ENCODE measurements around the gene NOMO2.
A peak's percentile ranks its signal among the peaks of the same experiment; 100 is the strongest.
"Not testable (repeated sequence)": the region's sequence is repeated elsewhere in the genome, so short reads cannot be mapped to it uniquely, and the experiment has no call there.

Gene NOMO2

DNA sequence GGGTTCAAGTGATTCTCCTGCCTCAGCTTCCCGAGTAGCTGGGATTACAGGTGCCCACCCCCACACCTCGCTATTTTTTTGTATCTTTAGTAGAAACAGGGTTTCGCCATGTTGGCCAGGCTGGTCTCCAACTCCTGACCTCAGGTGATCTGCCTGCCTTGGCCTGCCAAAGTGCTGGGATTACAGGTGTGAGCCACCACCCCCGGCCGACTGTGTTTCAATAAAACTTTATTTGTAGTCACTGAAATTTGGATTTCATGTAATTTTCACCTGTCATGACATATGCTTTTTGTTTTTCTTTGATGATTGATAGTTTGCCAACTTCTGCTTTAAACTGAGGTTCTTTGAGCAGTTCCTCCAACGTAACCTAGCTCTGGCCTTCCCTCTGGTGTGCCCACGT, 12.0 kb upstream of the NOMO2 start:
- DNase-seq: not testable (repeated sequence)

DNA sequence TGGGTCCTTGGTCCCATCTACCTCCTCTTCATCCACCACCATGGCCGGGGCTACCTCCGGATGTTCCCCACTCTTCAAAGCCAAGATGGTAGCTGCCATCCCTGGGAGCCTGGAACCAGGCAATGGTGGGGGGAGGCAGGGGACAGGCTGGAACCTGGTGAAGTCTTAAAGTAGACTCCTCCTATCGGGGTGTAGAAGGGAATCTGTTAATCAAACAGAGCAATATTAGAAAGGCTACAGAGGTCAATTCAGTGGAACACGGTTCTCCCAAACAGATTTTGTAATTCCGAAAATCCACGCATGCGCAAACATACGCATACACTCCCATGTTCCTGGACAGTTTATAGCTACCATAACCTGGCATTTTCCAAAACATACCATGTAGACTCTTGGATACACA, 11.1 kb upstream of the NOMO2 start:
- DNase-seq: not testable (repeated sequence)

DNA sequence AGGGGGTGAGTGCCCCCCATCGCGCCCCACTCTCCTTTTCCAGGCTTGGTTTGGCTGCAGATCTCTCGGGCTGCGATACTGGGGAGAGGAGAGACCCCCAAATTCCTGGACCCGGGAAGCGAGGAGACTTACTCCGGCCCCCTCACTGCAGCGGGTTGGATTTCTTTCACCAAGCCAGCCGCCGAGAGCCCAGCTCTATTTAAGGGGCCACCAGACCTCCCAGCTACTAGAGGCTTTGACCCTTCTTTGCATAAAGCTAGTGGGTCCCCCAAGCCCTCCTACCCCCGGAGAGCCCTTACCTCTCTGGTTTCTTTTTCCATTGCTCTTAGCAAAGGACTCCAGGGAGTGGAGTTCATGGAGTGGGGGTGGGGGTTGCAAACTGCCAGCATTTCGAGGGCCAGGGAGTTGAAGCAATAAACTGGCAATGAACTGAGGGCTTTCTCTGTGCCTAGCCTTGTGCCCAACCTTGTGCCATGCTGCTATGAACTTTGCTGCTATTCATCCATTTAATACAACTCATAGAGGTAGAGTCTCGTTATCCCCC, 9.5 kb upstream of the NOMO2 start:
- DNase-seq: not testable (repeated sequence)

DNA sequence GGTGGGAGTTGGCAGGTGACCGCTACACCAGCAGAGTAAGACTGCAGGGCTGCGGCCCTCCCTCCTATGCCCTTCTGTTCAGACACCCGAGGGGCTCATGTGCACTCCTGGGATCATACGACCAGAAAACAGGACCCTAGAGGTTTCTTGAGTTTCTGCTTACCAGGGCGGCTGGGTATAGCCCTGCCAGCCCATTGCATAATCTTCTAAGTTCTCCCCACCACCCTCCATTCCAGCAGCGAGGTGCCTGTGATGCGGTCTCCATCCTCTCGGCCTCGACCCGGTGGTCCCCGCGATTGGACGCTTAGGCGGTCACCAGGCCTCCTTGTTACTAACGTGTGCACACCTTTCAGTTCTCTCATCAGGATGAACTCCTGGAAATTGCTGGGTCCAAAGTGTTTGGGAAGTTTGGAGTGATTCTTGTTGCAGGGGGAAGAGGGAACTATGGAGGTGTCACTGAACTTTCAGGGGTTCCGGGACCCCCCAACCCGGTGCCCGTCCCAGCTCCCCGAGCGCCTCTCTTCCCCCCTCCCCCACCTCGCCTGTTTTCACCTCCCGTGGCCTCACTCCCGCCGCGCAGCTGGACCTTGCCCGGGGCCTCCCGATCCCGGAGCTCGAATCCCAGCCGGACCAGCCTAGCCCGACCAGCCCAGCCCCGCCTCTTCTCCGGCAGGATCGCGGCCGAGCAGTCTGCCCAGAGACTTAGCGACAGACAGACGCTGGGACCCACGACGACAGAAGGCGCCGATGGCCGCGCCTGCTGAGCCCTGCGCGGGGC, 8.8 kb upstream of the NOMO2 start:
- not testable (repeated sequence) for DNase-seq

DNA sequence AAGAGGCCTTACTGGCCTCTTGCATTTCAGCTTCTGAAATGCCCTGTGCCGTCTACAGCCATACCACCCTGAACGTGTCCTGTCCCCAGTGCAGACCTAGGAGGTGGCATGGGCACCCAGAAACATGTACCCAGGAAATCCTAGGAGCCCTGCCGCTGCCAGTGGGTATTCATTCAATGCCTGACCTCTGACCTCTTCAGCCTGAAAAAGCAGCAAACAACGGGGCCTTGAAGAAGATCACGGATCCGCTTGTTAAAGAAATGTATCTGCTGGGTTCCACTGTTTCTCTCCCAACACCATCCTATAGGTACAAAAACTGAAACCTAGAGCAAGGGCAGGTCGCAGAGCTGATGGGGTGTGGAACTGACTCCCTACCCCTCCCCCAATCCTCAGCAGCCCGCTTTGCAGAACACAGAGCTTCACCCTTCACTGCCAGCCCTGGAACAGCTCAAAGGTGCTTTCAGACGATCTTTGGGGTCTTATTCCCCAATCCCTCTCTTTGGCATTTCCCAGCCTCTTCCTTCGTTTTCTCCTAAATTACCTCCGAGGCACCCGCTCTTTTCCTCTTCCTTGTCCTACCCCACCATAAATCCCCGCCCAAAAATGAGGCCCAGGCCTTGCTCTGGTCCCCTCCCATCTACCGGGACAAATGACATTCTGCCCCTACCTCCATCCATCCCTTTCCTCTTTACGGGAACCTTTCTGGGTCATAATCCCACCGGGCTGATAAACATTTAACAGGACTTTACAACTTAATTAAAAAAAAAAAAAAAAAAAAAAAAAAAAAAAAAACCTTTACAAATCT, 1.3 kb downstream of the NOMO2 start:
- DNase-seq: peak in 1 of 2 experiments; percentile 30

DNA sequence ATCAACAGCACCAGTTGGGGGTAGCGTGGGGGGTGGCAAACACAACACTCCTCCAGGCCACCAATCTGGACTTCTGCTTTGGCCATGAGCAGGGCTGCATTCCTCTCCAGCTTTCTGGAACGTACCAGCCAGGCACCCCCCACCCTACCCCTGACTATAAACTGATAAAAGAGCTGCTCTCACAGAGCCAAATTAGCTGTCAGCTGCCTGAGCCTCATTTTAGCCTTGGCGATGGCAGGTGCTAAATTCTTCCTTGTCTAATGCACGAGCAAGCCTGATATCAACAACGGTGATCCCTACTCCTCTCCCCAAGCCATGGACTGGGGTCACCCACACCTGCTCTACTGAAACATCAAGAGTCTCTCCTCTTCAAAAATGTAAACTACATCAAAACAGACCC, 8.2 kb downstream of the NOMO2 start:
- DNase-seq: not testable (repeated sequence)

DNA sequence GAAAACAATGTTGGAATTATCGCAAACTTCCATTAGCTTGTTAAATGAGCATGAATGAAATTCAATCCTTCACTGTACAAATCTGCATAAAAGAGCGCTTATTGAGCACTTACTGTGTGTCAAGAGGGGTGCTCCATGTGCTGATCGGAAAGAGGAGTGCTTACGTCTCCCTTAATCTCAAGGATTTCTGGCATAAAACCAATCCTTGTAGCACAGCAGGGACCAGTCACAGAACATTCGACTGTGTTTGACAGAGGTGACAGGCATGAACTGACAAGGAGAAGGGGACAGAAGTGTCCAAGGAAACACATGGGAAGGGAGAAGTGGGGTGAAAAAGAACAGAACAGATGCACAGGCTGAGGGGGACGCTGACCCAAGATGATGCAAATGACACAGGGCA, 14.5 kb downstream of the NOMO2 start:
- not testable (repeated sequence) for DNase-seq

DNA sequence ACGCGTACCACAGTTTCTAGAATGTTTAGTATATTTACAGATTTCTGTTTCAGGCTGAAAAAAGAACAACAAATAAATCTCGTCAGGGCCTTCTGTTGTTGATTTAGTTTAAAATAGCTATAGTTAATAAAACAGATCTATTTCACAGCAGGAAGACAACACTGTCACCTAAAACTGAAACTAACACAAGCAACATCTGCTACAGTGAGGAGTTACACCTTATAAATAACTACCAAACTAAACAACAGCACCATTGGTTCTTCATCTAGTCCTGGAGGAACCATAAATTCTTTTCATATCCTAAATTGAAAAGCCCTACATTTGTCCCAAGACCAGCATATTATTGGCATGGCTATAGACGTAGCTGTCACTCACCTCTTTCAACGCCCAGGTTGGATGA, 15.0 kb downstream of the NOMO2 start:
- not testable (repeated sequence) for DNase-seq

DNA sequence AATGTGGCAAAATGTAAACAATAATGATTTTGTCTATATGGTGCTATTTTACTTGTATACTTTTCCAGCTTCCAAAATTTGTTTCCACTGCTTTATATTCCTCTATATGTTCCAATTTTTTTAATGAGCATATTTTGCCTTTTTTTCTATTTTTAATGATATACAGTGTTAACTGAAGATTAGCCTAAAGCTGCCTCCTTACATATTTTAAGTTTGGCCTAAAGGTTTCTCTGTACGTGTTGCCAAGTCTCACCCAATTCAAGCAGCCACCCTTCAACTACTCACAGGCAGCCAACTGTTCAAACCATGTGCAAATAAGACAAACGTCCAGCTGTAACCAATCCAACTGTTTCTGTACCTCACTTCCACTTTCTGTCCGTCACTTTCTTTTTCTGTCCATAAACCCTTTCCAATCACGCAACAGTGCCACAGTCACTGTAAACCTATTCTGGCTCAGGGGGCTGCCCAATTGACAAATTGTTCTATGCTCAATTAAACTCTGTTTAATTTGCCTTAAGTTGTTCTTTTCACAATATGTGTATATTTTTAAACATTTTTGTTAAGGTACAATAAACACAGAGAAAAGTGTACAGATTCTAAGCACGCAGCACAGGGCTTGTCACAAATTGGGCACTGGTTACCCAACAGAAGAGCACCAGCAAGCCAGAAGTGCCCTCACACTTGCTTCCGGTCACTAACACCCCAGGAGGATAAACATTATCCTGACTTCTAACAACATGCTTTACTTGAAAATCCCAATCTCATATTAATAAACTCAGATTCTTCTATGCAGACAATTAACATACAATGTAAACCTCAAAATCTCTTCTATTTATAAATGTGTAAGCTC, 17.4 kb downstream of the NOMO2 start:
- not testable (repeated sequence) for DNase-seq

DNA sequence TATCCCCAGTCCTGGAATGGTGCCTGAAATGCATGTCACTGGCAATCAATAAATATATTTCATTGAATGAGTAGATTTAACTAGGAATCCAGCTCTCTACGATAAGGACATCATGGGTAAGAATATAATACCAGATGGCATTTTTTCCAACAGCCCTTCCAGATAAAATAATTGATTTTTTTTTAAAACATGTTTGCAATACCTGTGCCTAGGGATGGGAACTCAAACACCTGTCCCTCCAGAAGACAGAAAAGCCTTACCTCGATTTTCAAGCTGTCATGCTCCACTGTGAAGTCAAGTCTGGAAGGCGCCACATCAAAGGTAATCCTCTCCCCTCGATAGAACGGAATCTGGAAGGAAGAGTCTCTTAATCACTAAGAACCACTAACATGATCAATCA, 20.0 kb downstream of the NOMO2 start:
- not testable (repeated sequence) for DNase-seq

DNA sequence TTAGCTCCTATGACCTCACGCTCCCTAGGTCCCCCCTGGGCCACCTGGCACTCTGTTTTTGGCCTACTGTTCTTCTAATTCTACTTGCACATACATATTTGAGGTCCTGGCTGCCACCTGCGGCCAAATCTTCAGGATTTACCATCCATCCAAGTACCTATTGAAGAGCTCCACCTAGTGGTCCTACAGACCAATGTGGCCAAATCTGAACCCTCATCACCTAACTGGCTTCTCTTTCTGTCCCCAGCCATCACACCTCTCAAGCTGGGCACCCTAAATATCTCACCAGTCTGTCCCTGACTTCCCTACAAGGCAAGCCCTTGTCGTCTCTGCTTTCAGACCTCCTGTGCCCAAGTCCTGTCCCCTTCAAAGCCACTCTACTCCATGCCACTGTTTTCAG, 24.9 kb downstream of the NOMO2 start:
- DNase-seq: not testable (repeated sequence)

DNA sequence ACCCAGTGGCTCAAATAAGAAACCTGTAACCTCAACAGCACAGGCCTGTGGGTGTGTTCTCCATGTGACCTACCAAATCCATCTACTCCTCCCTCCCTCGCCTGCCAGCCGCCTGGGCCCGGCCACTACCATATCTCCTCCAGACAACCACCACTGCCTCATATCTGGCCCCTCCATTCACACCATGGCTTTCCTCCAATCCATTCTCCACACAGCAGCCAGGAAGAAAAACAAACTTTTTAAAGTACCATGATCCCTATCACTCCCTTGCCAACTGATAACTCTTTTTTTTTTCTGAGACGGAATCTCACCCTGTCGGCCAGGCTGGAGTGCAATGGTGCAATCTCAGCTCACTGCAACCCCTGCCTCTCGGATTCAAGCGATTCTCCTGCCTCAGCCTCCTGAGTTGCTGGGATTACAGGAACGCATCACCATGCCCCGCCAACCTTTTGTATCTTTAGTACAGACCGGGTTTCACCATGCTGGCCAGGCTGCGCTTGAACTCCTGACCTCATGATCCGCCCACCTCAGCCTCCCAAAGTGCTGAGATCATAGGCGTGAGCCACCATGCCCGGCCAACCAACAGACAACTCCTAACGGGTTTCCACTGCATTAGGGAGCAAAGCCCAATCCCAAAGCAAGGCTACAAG, 26.3 kb downstream of the NOMO2 start:
- not testable (repeated sequence) for DNase-seq

DNA sequence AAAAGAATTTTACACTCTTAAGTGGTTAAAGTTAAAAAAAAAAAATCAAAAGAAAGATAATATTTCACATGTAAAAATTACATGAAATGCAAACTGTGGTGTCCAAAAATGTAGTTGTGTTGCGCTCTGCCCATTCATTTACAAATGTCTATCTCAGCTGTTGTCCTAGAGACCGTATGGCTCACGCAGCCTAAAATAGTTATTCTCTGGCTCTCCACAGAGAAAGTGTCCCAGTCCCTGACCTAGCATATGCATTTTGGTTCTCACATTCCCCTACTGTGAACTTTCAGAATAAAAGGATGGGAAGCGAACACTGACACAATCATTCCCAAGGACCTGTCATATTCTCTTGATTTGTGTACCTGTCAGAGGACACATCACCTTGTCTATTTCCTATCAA, 27.6 kb downstream of the NOMO2 start:
- DNase-seq: not testable (repeated sequence)

DNA sequence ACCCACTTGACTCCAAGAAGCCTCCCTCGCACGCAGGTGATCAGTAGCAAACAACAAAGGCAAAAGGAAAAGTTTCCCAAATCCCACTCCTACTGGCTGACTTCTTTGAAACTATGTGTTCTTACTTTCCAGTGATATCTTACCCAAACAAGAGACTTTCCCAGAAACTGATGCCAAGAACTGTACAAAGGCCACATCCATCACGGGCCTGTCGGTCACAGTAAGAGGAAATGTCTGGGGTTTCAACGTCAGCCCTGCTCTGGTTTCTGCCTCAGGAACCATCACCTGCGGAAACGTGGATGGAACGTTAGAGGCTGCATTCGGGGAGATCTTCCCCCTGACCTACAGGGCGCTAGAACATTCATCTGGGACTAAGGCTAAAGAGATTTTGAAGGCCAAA, 30.6 kb downstream of the NOMO2 start:
- not testable (repeated sequence) for DNase-seq

DNA sequence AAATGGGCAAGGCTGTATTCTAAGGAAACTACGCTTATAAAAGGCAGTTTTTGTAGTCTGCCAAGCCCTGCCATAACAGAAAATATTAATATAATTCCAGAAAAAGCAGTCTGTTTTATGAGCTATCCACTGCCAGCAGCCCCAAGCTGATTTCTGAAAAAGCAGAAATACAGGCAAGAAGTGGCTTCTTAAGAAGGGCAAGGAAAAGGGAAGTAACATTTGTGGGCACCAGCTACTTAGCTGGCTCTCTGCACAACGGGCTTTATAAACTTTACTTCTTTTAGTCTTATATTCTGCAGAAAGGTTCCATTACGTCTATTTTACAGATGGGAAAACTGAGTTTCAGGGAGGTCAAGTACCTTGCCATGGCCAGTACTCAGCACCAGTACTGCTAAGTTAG, 31.6 kb downstream of the NOMO2 start:
- not testable (repeated sequence) for DNase-seq

DNA sequence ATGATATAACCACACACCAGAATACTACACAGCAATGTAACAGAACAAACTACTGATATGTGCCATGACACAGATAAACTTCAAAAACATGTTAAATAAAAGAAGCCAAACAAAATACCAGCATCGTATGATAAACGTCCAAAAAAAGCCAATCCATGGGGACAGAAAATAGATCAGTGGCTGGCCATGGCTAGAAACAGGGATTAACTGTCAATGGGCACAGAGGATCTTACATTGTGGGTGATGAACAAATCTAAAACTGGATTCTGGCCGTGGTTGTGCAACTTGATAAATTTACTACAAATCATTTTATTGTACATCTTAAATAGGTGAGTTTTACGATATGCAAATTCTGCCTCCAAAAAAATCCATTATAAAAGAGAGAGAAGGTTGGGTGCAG, 35.4 kb downstream of the NOMO2 start:
- DNase-seq: not testable (repeated sequence)

DNA sequence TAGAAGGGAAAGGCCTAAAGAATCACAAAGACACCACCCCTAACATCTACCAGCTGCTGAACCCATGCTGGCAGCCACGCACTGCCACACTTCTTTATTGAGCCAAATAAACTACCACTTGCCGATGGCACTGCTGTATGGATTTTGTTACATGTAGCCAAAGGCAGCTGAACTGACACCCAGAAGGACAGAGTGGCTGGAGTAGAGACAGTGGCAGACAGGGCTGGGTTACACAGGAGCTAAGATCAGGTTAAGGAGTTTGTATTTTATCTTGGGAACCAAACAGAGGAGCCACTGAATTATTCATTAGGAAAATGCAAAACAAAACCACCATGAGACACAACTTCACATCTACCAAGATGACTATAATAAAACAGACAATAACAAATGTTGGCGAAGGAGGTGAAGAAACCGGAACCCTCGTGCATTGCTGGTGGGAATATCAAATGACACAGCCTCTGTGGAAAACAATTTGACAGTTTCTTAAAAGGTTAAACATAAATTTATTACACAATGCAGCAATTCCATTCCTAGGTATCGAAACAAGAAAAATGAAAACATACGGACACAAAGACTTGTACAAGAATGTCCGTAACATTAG, 35.9 kb downstream of the NOMO2 start:
- DNase-seq: not testable (repeated sequence)

DNA sequence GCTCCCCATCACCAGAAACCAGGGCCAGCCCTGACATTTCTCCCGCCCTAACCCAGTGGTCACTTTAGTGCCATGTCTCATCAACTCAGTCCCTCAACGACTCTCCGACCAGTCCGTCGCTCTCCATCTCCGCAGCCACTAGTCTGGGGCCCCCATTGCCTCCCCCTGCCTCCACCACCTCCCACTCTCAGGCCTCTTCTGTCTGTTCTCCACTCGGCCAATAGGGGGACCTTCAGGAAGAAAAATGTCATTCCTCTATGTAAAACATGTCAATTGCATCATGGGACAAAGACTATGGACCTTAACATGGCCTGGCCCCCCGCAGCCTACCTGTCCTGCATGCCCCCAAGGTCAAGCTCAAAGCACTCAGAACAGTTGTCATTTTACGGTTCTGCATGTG, 39.3 kb downstream of the NOMO2 start:
- DNase-seq: not testable (repeated sequence)

DNA sequence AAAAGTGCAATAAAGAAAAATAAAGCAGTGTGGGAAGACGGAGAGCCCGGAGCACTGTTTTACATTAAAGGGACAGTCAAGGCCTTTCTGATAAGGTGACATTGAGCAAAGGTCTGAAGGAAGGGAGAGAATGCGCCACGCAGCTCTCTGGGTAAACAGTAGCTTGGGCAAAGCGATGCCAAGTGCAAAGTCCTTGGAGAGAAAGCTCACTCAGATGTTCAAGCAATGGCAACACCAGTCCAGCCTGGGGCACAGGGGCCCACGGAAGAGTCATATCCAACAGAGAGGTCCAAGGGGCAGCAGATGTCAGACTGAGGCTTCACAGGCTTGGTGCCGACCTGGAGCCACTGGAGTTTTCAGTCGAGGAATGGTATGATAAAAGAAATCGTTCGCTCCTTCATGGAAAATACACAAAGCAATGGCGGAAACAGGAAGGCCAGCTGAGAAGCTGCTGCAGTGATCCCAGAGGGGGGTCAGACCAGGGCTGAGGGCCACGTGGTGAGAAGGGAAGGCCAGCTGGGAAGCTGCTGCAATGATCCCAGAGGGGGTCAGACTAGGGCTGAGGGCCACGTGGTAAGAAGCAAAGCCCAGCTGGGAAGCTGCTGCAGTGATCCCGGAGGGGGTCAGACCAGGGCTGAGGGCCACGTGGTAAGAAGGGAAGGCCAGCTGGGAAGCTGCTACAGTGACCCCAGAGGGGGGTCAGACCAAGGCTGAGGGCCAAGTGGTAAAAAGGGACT, 40.3 kb downstream of the NOMO2 start:
- not testable (repeated sequence) for DNase-seq

DNA sequence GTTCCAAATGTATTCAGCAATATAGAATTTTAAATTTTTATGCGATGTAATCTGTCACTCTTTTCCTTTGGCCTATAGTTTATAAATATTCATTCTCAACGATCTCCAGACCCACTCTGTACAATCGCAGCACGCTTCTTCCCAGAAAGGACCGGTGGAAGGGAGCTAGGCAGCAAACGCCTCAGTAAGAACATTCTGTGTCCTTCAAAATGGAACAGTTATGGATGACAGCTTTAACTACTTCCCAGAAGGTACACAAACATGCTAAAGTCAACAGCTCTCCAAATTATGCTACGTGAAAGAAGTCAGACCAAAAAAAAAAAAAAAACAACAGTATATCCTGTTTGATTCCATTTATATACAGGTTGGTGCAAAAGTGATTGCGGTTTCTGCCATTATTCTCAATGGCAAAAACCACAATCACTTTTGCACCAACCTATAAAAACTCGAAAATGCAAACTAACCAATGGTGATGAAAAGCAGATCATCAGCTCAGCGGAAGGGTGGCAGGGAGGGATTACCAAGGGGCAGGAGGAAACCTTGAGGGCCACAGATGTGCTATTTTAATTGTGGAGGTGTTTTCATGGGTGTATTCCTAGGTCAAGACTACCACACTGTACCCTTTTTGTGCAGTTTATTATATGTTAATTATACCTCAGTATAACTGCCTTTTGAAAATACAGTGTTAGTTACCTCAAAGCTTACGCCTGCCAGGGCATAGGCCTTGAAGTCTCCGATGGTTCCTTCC, 43.2 kb downstream of the NOMO2 start:
- not testable (repeated sequence) for DNase-seq
